Measurements from ENCODE around the gene CHRDL2.

Gene CHRDL2

DNA sequence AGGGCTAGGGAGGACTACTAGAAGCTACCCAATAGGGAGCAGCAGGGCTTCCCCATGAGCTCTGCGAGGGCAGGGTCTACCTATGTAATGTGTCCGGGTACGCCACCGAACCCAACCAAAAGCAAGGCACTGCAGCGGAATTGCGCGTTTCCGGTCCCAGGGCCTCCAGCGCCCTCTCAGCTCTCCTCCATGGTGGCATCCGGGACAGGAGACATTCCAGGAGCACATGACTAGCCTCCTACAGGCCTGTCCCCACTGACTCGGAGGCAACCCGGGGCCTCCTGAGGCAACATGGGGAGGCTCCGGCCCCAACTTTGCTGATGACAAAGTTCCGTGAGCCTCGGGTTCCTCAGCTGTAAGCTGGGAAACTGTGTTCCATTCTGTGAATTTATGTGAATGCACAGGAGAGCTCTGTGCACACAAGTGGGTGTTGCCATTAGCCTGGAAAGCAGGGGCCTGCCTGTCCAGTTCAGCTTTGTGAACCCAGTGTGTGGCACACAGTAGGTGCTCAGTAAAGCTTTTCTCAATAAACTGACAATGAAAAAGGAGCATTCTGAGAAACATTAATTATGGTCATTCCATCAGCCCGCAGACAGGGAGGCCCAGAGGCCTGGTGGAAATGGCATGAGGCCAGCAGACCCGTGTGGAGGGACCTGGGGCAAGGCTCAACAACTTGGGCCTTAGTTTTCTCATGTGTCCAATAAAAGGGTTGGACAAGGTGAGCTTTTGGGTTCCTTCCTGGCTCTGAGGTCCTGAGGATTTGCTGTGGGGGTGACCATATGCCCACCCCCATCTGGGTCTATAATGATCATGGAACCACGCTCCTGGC is 50.3 kb downstream of the CHRDL2 start:
- no peak for DNase-seq
- H3K4me3 ChIP-seq (ENCODE audit: low read length), result no peak overlapping the region
- H3K36me3 ChIP-seq (replicated peaks; ENCODE audit: insufficient read depth, low read length), result no peaks in the 10 kb centered on the region
- H3K9ac ChIP-seq (ENCODE audit: low read length), result no peak overlapping the region
- H3K27ac ChIP-seq (ENCODE audit: low read length), result no peak overlapping the region
- H3K27me3 ChIP-seq (replicated peaks; ENCODE audit: insufficient read depth, low read length), result no peaks in the 10 kb centered on the region
- no peak overlapping the region for H3K4me2 ChIP-seq (ENCODE audit: low read depth, low read length)
- H3K9me3 ChIP-seq (replicated peaks; ENCODE audit: insufficient read depth, low read length), result no peaks in the 10 kb centered on the region
- no peaks in the 10 kb centered on the region for H3K4me1 ChIP-seq (ENCODE audit: low read length)
- H3K9me2 ChIP-seq (replicated peaks; ENCODE audit: insufficient read depth, low read length), result no peaks in the 10 kb centered on the region
- no peaks in the 10 kb centered on the region for H4K20me1 ChIP-seq (ENCODE audit: insufficient read depth, low read length)
- TF ChIP-seq EZH2 (optimal IDR thresholded peaks at IDR 0.05; ENCODE audit: low read depth, low read length) (no peak), EZH2phosphoT487 (IDR thresholded peaks at IDR 0.05; ENCODE audit: low read length) (no peak), CTCF (IDR thresholded peaks at IDR 0.05; ENCODE audit: low read length) (no peak)
- no peak overlapping the region for H2AFZ ChIP-seq (ENCODE audit: low read length)
- H3K79me2 ChIP-seq (ENCODE audit: low read length), result no peaks in the 10 kb centered on the region
- no peaks in the 10 kb centered on the region for H3F3A ChIP-seq (ENCODE audit: insufficient read depth, low read length)

GRCh38 chr11:74680035-74680671 is 51.1 kb downstream of the CHRDL2 start:
- H3K9ac ChIP-seq (ENCODE audit: low read length), result no peak overlapping the region
- H2AFZ ChIP-seq (ENCODE audit: low read length), result no peak overlapping the region
- H3F3A ChIP-seq (ENCODE audit: insufficient read depth, low read length), result no peaks in the 10 kb centered on the region
- H3K9me3 ChIP-seq (replicated peaks; ENCODE audit: insufficient read depth, low read length), result no peaks in the 10 kb centered on the region
- H3K4me1 ChIP-seq (ENCODE audit: low read length), result no peaks in the 10 kb centered on the region
- TF ChIP-seq EZH2 (optimal IDR thresholded peaks at IDR 0.05; ENCODE audit: low read depth, low read length), result no peak
- TF ChIP-seq CTCF (IDR thresholded peaks at IDR 0.05; ENCODE audit: low read length), result no peak
- no peak for TF ChIP-seq EZH2phosphoT487 (IDR thresholded peaks at IDR 0.05; ENCODE audit: low read length)
- H3K27ac ChIP-seq (ENCODE audit: low read length), result no peak overlapping the region
- no peak for DNase-seq
- no peaks in the 10 kb centered on the region for H3K79me2 ChIP-seq (ENCODE audit: low read length)
- H3K4me2 ChIP-seq (ENCODE audit: low read depth, low read length), result no peak overlapping the region
- no peaks in the 10 kb centered on the region for H4K20me1 ChIP-seq (ENCODE audit: insufficient read depth, low read length)
- H3K36me3 ChIP-seq (replicated peaks; ENCODE audit: insufficient read depth, low read length), result no peaks in the 10 kb centered on the region
- no peaks in the 10 kb centered on the region for H3K27me3 ChIP-seq (replicated peaks; ENCODE audit: insufficient read depth, low read length)
- no peak overlapping the region for H3K4me3 ChIP-seq (ENCODE audit: low read length)
- H3K9me2 ChIP-seq (replicated peaks; ENCODE audit: insufficient read depth, low read length), result no peaks in the 10 kb centered on the region

DNA sequence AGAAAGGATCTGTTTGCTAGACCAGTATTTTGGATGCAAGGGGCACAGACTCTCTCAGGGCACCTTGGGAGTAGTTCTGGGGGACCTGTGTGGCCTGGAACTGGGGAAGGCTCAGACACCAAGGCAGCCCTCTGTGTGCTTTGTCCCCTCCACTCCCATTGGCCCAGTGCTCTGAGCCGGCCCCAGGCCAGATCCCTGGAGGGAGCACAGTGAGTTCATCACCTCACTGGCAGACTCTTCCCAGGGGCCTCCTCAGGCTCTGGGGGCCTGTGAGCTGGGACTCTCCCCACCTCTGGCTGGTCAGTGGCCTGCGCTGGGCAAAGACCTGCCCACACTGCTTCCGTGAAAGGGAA is 51.7 kb downstream of the CHRDL2 start:
- H3K4me2 ChIP-seq (ENCODE audit: low read depth, low read length), result no peak overlapping the region
- H3K36me3 ChIP-seq (replicated peaks; ENCODE audit: insufficient read depth, low read length), result no peaks in the 10 kb centered on the region
- no peaks in the 10 kb centered on the region for H3K27me3 ChIP-seq (replicated peaks; ENCODE audit: insufficient read depth, low read length)
- no peak for DNase-seq
- H2AFZ ChIP-seq (ENCODE audit: low read length), result no peak overlapping the region
- H3K9me2 ChIP-seq (replicated peaks; ENCODE audit: insufficient read depth, low read length), result no peaks in the 10 kb centered on the region
- no peaks in the 10 kb centered on the region for H3K9me3 ChIP-seq (replicated peaks; ENCODE audit: insufficient read depth, low read length)
- no peaks in the 10 kb centered on the region for H3K79me2 ChIP-seq (ENCODE audit: low read length)
- no peak overlapping the region for H3K4me3 ChIP-seq (ENCODE audit: low read length)
- no peak overlapping the region for H3K27ac ChIP-seq (ENCODE audit: low read length)
- no peak overlapping the region for H3K9ac ChIP-seq (ENCODE audit: low read length)
- H4K20me1 ChIP-seq (ENCODE audit: insufficient read depth, low read length), result no peaks in the 10 kb centered on the region
- no peaks in the 10 kb centered on the region for H3K4me1 ChIP-seq (ENCODE audit: low read length)
- no peak for TF ChIP-seq EZH2phosphoT487 (IDR thresholded peaks at IDR 0.05; ENCODE audit: low read length)
- no peak for TF ChIP-seq CTCF (IDR thresholded peaks at IDR 0.05; ENCODE audit: low read length)
- no peak for TF ChIP-seq EZH2 (optimal IDR thresholded peaks at IDR 0.05; ENCODE audit: low read depth, low read length)
- no peaks in the 10 kb centered on the region for H3F3A ChIP-seq (ENCODE audit: insufficient read depth, low read length)

All from MM.1S (cell line).